C4-2B (cell line): ENCODE data around the gene GPAM.

ENCODE experiments used
- ZFX ChIP-seq: fragments of 450-650 bp; IDR thresholded peaks from 2 replicates; pipeline ENCODE4 v1.6.1; 2017
- TF ChIP-seq, protein P1 (sequence below): fragments of 450-650 bp; conservative IDR thresholded peaks from 2 replicates; pipeline ENCODE4 v1.5.1; 2017; ENCODE audit warnings: mild to moderate bottlenecking

DNA sequence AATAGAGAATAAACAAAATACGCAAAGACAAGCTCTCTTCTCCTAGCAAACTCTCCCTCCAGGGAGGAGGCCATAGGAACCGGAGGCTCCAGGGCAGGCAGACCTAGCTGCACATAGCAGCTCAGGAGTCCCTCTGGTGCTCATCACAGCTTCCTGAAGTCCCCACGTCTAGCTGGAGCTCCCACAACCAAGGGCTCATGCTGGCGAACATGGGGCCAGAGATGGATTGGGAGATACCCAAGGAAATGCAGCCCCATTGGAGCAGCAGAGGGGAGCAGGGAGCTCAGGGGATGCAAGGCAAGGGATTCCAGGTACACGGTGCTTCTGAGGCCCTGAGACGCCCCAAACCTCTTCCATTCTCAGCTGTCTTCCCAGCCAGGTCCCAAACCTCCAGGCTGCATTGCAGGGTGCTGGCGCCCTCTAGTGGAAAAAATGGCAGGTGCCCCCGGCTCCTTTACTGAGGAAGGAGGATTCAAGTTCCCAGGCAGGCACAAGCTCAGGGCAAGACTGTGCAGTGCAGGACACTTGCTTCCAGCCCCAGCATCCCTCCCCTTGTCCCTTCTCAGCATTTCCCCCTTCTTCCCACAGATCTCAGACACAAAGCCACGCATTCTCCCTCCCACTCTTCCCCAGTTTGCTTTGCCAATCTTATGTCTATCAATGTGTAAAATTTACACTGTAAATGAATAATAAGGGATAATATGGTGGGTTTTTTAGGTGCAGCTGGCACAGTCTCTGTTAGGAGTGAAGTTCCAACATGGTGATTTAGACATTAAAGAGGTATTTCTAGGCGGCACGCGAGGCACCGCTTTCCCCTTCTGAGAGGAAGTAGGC lies 46.2 kb downstream of the GPAM start:
- TF ChIP-seq, protein P1, sequence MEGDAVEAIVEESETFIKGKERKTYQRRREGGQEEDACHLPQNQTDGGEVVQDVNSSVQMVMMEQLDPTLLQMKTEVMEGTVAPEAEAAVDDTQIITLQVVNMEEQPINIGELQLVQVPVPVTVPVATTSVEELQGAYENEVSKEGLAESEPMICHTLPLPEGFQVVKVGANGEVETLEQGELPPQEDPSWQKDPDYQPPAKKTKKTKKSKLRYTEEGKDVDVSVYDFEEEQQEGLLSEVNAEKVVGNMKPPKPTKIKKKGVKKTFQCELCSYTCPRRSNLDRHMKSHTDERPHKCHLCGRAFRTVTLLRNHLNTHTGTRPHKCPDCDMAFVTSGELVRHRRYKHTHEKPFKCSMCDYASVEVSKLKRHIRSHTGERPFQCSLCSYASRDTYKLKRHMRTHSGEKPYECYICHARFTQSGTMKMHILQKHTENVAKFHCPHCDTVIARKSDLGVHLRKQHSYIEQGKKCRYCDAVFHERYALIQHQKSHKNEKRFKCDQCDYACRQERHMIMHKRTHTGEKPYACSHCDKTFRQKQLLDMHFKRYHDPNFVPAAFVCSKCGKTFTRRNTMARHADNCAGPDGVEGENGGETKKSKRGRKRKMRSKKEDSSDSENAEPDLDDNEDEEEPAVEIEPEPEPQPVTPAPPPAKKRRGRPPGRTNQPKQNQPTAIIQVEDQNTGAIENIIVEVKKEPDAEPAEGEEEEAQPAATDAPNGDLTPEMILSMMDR: peak; percentile 98
- no peak for TF ChIP-seq ZFX
